Adipocyte (in vitro differentiated cells): ENCODE results near the gene FAM13A.

Experiments
- DNase-seq: peaks from one replicate; pipeline ENCODE4 v3.0.0-alpha.2; 2015; ENCODE audit warnings: low read depth
- H3K27me3 ChIP-seq: replicated peaks from 2 replicates; pipeline ENCODE4 v1.7.0; 2013; ENCODE audit warnings: mild to moderate bottlenecking, low read length, moderate library complexity; ENCODE audit not compliant: control insufficient read depth, insufficient read depth
- H3K36me3 ChIP-seq: 2 replicates; pipeline ENCODE4 v1.7.0; 2013; ENCODE audit warnings: low read length, mild to moderate bottlenecking, moderate library complexity; ENCODE audit not compliant: control insufficient read depth, insufficient read depth, severe bottlenecking
- H3K4me1 ChIP-seq: 2 replicates; pipeline ENCODE4 v1.7.0; 2013; ENCODE audit warnings: mild to moderate bottlenecking, low read length, moderate library complexity; ENCODE audit not compliant: control insufficient read depth, insufficient read depth
- H3K4me3 ChIP-seq: 2 replicates; pipeline ENCODE4 v1.7.0; 2013; ENCODE audit warnings: mild to moderate bottlenecking, low read length, moderate library complexity
- H3K9ac ChIP-seq: 2 replicates; pipeline ENCODE4 v1.7.0; 2013; ENCODE audit warnings: mild to moderate bottlenecking, low read length, moderate library complexity
- H3K9me3 ChIP-seq: 2 replicates; pipeline ENCODE4 v1.7.0; 2013; ENCODE audit warnings: mild to moderate bottlenecking, low read length, moderate library complexity; ENCODE audit not compliant: control insufficient read depth

The FAM13A gene

DNA sequence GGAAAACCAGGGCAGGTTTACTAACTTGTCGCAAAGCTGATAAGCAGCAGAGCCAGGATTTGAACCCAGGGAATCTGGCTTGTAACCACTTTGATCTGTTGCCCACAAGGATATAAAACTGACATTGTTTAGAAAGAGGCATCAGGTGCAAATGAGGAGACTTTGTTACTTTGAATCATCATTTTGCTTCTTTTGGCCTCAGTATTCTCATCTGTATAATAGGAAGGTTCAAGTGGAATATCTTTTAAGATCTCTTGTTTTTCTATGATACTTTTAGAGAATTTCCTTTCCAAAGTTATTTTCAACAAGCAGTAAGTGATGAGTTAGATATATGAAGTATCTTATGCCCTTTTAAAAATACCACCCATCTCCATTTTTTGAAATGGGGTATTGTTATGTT, 301.5 kb downstream of the FAM13A start:
- H3K36me3 ChIP-seq: peaks cover 16% of the 10 kb centered on the region
- H3K4me1 ChIP-seq: peaks cover 35% of the 10 kb centered on the region
- H3K9me3 ChIP-seq: no peaks in the 10 kb centered on the region
- no peak overlapping the region for H3K4me3 ChIP-seq
- no peak overlapping the region for H3K9ac ChIP-seq
- no peaks in the 10 kb centered on the region for H3K27me3 ChIP-seq
- no peak for DNase-seq

- H3K9ac ChIP-seq: no peak overlapping the region
- H3K27me3 ChIP-seq: no peaks in the 10 kb centered on the region
- DNase-seq: no peak
These were observed 302.2 kb downstream of the FAM13A start for GRCh38 chr4:88754796-88755195.

DNA sequence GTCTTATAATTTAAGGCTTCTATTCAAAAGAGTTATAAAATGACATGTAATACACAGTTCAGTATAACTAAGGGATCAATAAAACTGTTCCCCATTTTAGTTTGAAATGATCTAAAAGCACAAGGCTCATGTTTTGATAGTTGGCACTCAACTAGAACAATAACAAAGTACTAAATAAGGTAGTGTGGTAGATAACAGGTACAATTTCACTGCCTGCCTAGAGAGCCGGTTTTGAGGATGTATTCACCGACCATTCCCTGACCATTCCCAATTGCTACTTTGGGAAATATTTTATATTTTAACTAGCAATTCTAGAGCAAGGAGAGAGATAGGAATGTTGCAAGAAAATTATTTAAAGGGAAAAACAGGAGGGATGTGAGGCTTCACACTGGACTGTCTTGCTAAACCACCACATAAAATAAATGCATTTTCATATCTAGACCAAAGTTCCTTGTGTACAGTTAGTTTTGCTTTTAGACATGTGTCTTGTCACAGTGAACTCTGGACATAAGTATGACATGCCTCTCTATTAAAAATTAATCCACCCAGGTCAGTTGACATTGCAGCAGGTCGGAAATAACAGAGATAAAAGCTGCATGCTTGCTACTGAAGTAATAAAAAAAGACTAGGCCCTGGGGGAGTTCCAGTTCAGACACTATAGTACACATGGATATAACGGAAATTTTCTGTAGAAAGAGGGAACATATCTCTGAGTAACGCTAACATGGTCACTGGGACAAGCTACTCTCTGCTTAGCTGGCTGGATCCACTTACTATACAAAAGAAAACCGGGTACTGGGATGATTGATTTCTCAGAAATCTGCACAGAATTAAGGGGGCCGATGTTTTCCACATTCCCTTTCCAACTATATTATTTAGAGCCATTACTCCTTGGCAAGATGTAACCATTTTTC, 303.1 kb downstream of the FAM13A start:
- Histone ChIP-seq H3K9ac (no peak overlapping the region), H3K36me3 (peaks cover 32% of the 10 kb centered on the region), H3K4me3 (no peak overlapping the region), H3K9me3 (no peaks in the 10 kb centered on the region), H3K4me1 (peaks cover 24% of the 10 kb centered on the region), H3K27me3 (no peaks in the 10 kb centered on the region)
- DNase-seq: no peak

More at GRCh38 chr4:88754796-88755195, 302.2 kb downstream of the FAM13A start:
- Histone ChIP-seq H3K36me3 (peaks cover 23% of the 10 kb centered on the region), H3K4me1 (peaks cover 33% of the 10 kb centered on the region), H3K9me3 (no peaks in the 10 kb centered on the region), H3K4me3 (no peak overlapping the region)

- Histone ChIP-seq H3K4me3 (no peak overlapping the region), H3K36me3 (peaks cover 42% of the 10 kb centered on the region), H3K27me3 (no peaks in the 10 kb centered on the region), H3K4me1 (peaks cover 14% of the 10 kb centered on the region), H3K9me3 (no peaks in the 10 kb centered on the region), H3K9ac (no peak overlapping the region)
- no peak for DNase-seq
These were observed 304.2 kb downstream of the FAM13A start for GRCh38 chr4:88752754-88753153.

DNA sequence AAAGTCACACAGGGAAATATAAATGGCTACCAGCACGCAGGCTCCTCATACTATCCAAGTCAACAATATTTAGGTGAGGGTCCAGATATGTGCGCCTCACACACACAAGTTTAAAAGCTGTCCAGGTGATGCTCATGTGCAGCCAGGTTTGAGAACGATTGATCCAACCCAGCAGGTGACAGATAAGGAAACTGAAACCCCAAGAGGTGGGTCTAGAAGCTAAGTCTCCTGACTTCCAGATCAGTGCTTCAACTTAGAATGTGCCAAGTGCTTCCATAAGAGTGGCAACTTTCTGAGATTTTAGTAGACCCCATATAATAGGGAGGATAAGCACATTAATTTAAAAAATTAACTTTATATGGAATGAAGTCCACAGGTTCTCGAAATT, 304.9 kb downstream of the FAM13A start:
- H3K27me3 ChIP-seq: no peaks in the 10 kb centered on the region
- peaks cover 48% of the 10 kb centered on the region for H3K36me3 ChIP-seq
- H3K9me3 ChIP-seq: no peaks in the 10 kb centered on the region
- peaks cover 14% of the 10 kb centered on the region for H3K4me1 ChIP-seq
- no peak overlapping the region for H3K9ac ChIP-seq
- no peak overlapping the region for H3K4me3 ChIP-seq
- DNase-seq: no peak

- no peaks in the 10 kb centered on the region for H3K9me3 ChIP-seq
- peak; percentile 31 for DNase-seq
- H3K27me3 ChIP-seq: no peaks in the 10 kb centered on the region
- H3K9ac ChIP-seq: no peak overlapping the region
- peaks cover 53% of the 10 kb centered on the region for H3K36me3 ChIP-seq
- H3K4me1 ChIP-seq: peaks cover 15% of the 10 kb centered on the region
- no peak overlapping the region for H3K4me3 ChIP-seq
These were observed 305.5 kb downstream of the FAM13A start for GRCh38 chr4:88751258-88752075.

- Histone ChIP-seq H3K9me3 (no peaks in the 10 kb centered on the region), H3K27me3 (no peaks in the 10 kb centered on the region), H3K4me1 (peaks cover 26% of the 10 kb centered on the region), H3K36me3 (peaks cover 53% of the 10 kb centered on the region), H3K4me3 (no peak overlapping the region), H3K9ac (no peak overlapping the region)
- no peak for DNase-seq
These were observed 306.6 kb downstream of the FAM13A start for GRCh38 chr4:88750369-88750768.

- Histone ChIP-seq H3K4me1 (peaks cover 19% of the 10 kb centered on the region), H3K4me3 (no peak overlapping the region), H3K36me3 (peaks cover 69% of the 10 kb centered on the region), H3K9me3 (no peaks in the 10 kb centered on the region), H3K9ac (no peak overlapping the region), H3K27me3 (no peaks in the 10 kb centered on the region)
- DNase-seq: no peak
These were observed 309.6 kb downstream of the FAM13A start for GRCh38 chr4:88747351-88747750.

- no peaks in the 10 kb centered on the region for H3K27me3 ChIP-seq
- H3K9ac ChIP-seq: no peak overlapping the region
- H3K9me3 ChIP-seq: no peaks in the 10 kb centered on the region
- no peak for DNase-seq
- H3K4me3 ChIP-seq: peak overlapping the region; percentile 7
- H3K36me3 ChIP-seq: peaks cover 69% of the 10 kb centered on the region
- H3K4me1 ChIP-seq: peaks cover 19% of the 10 kb centered on the region
These were observed 310.8 kb downstream of the FAM13A start for GRCh38 chr4:88746206-88746605.

GRCh38 chr4:88745581-88746163, 311.3 kb downstream of the FAM13A start:
- DNase-seq: peak; percentile 34
- Histone ChIP-seq H3K9ac (no peak overlapping the region), H3K36me3 (peaks cover 72% of the 10 kb centered on the region), H3K27me3 (no peaks in the 10 kb centered on the region), H3K9me3 (no peaks in the 10 kb centered on the region), H3K4me3 (peak overlapping the region; percentile 7), H3K4me1 (peaks cover 19% of the 10 kb centered on the region)

GRCh38 chr4:88745175-88745574, 311.8 kb downstream of the FAM13A start:
- Histone ChIP-seq H3K9ac (no peak overlapping the region), H3K9me3 (no peaks in the 10 kb centered on the region), H3K4me3 (no peak overlapping the region), H3K4me1 (peaks cover 19% of the 10 kb centered on the region), H3K36me3 (peaks cover 72% of the 10 kb centered on the region), H3K27me3 (no peaks in the 10 kb centered on the region)
- no peak for DNase-seq
